Spinal cord (tissue), 10 donors: ENCODE measurements around the gene PMCH. TPM values are rescaled to one million over a fixed set of nuclear protein-coding genes. Genes with fewer than 3 reads are reported as not detected.
"Not testable (repeated sequence)": the region's sequence is repeated elsewhere in the genome, so short reads cannot be mapped to it uniquely, and the experiment has no call there.

Experiments used
- DNase-seq, 6 donors: peaks; one replicate each; pipeline versions ENCODE4 v3.0.0 to v3.0.0-alpha.2; 2013 to 2015; ENCODE audit warnings: low spot score in 6 of 6, low read depth in 4 of 6
- H3K27ac ChIP-seq: one replicate; pipeline ENCODE4 v1.5.1; 2013; ENCODE audit warnings: low read depth, low read length, control low read depth
- H3K27me3 ChIP-seq: one replicate; pipeline ENCODE4 v1.6.1; 2013; ENCODE audit warnings: low read length; ENCODE audit not compliant: control insufficient read depth, insufficient read depth
- H3K36me3 ChIP-seq: one replicate; pipeline ENCODE4 v1.6.1; 2013; ENCODE audit warnings: low read length; ENCODE audit not compliant: control insufficient read depth, insufficient read depth
- H3K4me1 ChIP-seq: one replicate; pipeline ENCODE4 v1.6.1; 2013; ENCODE audit warnings: low read length; ENCODE audit not compliant: control insufficient read depth, insufficient read depth
- H3K4me3 ChIP-seq: one replicate; pipeline ENCODE4 v1.5.1; 2013; ENCODE audit warnings: low read depth, low read length, control low read depth
- H3K9me3 ChIP-seq: one replicate; pipeline ENCODE4 v1.6.1; 2013; ENCODE audit warnings: low read length; ENCODE audit not compliant: control insufficient read depth, insufficient read depth
- WGBS: methylation state at CpG from one replicate; pipeline ENCODE4 v1.1.5; 2013; ENCODE audit warnings: missing lambda C conversion rate; ENCODE audit not compliant: insufficient coverage; 5-methylcytosine and 5-hydroxymethylcytosine counted together
- polyA plus RNA-seq, 2 donors: library from polyadenylated mRNA; unstranded; fragments of 120-200 nt; gene quantifications; one replicate each; pipeline ENCODE4 v1.2.1, GENCODE V29; 2013; ENCODE audit not compliant: insufficient read length in 2 of 2
- small RNA-seq: library from RNA; depleted of rRNA; stranded (forward); fragments of <200 nt; gene quantifications from one replicate; pipeline ENCODE3, GENCODE V24; 2014; ENCODE audit warnings: low replicate concordance
- total RNA-seq, 2 donors: library from RNA; depleted of rRNA in 1 of 2; stranded (reverse); fragments of 120-200 nt in 1 of 2; fragments of >200 nt in 1 of 2; gene quantifications; one replicate each; pipeline versions ENCODE4 v1.2.3 to v1.2.4, GENCODE V29; 2013 to 2014
- donor health status: healthy.

The PMCH gene
- total and polyA plus RNA-seq, 4 donors, result 0.33 to 0.79 (median 0.48) TPM; not detected in 1

DNA sequence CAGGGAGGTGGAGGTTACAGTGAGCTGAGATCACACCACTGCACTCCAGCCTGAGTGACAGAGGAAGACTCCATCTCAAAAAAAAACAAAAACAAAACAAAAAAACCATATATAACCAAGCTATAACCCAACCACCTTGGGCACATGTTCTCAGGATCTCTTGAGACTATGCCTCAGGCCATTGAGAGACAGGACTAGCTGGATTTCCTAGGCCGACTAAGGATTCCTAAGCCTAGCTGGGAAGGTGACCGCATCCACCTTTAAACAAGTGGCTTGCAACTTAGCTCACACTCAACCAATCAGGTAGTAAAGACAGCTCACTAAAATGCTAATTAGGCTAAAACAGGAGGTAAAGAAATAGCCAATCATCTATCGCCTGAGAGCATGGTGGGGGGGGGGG, 42.4 kb downstream of the PMCH start:
- H3K36me3 ChIP-seq, H3K27ac ChIP-seq, H3K27me3 ChIP-seq, DNase-seq, H3K4me1 ChIP-seq, H3K9me3 ChIP-seq, H3K4me3 ChIP-seq: not testable (repeated sequence)
- no CpG with 5 or more reads among the region's 3 CpGs for WGBS

GRCh38 chr12:102147062-102147587, 50.5 kb downstream of the PMCH start:
- H3K27ac ChIP-seq, H3K27me3 ChIP-seq, H3K4me3 ChIP-seq, H3K4me1 ChIP-seq, H3K36me3 ChIP-seq, H3K9me3 ChIP-seq, DNase-seq: not testable (repeated sequence)
- no CpG with 5 or more reads among the region's 4 CpGs for WGBS

Small RNAs within 50 kb of the gene (small RNA-seq; reads per million reads assigned to genes)
- not detected for gene RN7SL793P

Other genes with a start within 250 kb of the PMCH start
- gene WASHC3, start 135.8 kb downstream of the PMCH start, total RNA-seq, result 10 to 100 TPM; 57.7 to 64.7 TPM
- gene WASHC3, start 135.8 kb downstream of the PMCH start, polyA plus RNA-seq, result 10 to 100 TPM; 42.0 to 56.5 TPM
- gene NUP37, start 77.7 kb downstream of the PMCH start, total RNA-seq, result 10 to 100 TPM; 18.0 to 27.2 TPM
- gene NUP37, start 77.7 kb downstream of the PMCH start, polyA plus RNA-seq, result 10 to 100 TPM; 11.9 to 12.2 TPM
- gene PARPBP, start 77.7 kb downstream of the PMCH start, total RNA-seq, result 10 to 100 TPM in 1 of 2 donors, 1 to 10 TPM in 1; 7.1 to 14.1 TPM
- 1 to 10 TPM; 7.9 to 8.2 TPM for gene PARPBP, start 77.7 kb downstream of the PMCH start, polyA plus RNA-seq